NCI-H82 treated with DMSO at 0.1 percent for 48 hours (cell line): ENCODE measurements around the gene RPL10A.

Experiments used
- DNase-seq: peaks from one replicate; lab custom pipeline; 2025; ENCODE audit not compliant: unreplicated experiment; lab: John Stamatoyannopoulos, UW

The RPL10A gene

DNA sequence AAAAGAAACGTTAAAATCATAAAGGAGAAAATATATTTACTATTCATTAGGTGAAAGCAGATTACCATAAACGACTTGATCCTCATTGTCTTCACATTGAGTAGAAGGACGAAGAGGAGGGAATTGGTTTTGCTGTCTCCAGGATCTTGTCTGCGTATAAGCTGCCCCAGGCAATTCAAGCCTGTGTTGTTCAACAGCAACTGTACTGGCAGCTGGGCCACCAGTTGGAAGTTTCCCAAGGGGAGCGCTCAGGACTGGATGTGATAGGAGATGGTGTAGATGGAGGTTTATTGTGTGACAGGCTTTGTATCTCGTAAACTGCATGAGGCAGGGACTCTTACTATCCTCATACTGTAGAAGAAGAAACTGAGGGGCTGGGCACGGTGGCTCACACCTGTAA, 20.0 kb upstream of the RPL10A start:
- DNase-seq = no peak

DNA sequence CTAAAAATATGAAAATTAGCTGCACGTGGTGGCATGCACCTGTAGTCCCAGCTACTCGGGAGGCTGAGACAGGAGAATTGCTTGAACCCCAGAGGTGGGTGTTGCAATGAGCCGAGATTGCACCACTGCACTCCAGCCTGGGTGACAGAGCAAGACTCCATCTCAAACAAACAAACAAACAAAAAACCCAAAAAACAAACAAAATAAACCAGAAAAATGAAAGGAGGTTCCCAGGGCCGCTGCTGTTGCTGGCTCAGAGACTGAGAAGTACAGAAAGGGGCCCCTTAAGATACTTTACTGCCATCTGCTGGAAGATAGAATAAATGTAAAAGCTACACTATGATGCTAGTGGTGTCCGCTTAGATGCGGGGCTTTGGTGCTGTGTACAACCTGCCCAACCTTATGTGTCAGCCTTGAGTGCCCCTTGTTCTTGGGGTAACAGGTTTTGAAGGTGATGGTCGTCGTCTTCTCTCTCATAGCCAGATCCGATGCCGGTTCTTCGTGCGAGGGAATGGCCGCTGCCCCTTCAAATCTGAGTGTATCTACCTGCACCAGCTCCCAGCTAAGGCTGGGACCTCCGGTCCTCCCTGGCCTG, 18.8 kb upstream of the RPL10A start:
- DNase-seq = peak; percentile 66

DNA sequence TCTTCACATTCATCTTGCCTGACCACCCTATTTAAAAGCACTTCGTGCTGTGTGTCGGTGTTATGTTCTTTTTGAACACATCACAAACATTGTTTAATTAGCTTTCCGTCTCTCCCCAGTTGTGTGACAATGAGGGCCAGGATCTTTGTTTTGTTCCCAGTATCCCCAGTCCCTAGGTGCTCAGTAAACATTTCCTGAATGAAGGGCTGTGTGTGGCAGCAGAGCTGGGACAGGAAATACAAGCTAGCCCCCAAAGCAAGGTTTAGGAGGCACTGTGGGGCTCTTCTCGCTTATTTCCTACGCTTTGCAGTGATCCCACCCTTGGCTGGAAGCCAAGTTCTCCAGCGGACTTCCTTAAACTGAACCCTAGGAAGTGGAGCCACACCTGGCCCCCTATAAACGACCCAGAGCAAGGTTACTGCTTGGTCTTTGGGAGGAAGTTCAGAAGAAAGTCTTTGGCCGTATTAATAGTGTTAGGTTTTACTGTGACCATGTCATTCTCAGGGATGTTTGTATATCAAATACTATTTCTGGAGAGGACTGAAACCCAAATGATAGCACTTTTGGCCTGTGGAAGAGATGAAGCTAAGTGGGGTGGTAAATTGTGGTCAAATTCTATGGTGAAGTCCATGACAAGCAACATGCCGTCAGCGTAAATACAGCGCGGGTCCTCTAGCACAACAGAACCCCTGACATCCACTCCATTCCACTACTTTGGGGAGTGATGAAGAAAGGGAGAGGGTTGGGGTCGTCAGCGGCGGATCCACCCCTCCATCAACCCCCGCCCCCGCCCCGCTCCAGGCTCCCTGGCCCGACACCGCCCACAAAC, 16.6 kb upstream of the RPL10A start:
- no peak for DNase-seq

DNA sequence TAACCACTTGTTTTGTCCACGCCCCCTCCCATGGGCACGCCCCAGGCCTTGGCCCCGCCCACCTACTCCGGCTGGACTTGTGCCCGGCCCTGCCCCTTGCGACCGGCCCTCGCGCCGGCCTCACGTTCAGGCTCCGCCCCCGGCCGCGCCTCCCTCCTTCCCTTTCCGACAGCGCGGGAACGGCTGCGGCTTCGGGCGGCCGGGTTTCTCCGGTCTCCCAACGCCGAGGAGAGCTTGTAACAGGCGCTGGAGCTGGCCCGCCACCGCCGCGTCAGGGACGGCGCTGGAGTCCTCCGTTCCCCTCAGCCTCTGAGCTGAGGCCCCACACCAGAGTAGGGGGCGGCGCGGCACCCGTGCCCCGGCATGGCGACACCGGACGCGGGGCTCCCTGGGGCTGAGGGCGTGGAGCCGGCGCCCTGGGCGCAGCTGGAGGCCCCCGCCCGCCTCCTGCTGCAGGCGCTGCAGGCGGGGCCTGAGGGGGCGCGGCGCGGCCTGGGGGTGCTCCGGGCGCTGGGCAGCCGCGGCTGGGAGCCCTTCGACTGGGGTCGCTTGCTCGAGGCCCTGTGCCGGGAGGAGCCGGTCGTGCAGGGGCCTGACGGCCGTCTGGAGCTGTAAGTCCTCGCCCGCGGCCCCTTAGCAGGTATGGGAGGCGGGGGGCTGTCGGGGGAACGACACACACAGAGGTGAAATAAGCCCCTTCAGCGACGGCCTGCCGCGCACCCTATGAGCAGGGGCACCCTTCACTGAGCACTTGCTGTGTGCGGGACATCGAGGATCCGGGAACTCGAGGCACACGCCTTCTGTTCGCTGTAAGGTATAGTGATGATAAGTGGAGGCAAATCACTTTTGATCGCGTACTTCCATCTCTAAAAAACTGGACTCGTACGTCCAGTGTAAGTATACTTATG, 15.8 kb upstream of the RPL10A start, which contains the start of gene FANCE:
Gene FANCE (plus strand): TSS at position 156 of the 908 bp plus-strand sequence. CDS start 208 bp downstream, at position 364.
- DNase-seq = peak; percentile 81

DNA sequence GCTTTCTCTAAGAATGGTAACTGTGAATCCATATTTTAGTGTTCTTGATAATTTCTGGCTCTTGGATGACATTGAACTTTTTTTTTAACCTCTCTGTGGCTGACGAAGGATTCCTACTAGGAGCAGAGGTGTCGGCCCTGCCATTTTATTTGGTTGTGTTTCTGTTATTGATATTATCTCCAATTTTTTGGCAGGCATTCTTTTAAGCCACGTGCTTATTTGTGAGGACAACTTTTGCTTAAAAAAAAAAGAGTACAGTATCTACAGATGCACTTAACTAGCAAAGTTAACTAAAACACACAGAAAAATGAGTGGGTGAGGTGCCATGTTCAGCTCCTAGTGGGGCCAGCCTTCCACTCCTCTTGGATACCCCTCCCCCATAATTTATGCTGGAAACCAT, 15.0 kb upstream of the RPL10A start:
- DNase-seq = no peak

DNA sequence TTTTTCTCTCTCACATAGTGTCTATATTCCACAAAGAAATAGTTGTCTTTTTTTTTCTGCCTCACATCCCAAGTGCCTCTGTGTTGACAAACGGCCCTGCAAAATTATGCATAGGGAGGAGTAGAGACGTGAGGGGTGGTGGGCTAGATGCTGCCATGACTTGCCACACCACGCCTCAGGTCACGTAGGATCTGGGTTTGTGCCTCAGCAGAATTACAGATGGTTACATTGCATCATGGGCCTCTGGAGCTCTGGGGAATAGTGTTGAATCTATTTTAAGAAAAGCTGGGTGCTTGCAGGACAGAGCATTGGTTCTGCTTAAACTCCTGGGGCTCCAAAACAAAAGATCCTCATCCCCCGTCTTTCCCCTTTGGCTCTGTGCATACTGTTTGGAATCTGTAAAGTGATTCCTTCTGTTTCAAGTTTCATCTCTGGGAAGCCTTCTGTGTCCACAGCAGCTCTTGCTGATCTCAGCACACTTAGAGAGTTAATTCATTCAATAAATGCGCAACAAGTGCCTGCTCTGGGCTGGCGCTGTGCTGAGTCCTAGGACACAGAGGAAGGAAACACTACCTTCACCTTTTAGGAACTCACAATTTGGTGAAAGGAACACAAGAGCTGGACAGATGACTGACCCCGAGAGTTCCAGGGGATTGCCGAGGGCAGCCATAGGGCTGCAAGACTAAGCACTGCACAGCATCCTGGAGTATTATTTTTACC, 13.7 kb upstream of the RPL10A start:
- no peak for DNase-seq

DNA sequence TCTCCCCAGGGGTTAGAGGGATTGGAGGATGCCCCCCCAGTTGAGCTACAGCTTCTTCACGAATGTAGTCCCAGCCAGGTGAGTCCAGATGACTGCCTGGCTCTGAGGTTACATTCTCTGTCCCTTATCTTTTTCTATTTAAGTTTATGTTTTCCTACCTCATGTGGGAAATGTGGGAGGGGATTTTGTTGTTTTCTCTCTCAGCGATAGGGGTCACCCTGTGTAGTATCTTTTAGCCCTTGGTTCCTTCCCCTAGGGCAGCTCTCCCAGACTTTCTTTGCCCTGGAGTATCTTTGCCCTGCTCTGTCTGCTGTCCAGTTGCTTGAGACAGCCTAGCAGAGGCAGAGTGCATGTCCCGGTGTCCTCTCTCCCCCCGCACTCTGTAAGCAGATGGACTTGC, 10.3 kb upstream of the RPL10A start:
- DNase-seq = no peak

DNA sequence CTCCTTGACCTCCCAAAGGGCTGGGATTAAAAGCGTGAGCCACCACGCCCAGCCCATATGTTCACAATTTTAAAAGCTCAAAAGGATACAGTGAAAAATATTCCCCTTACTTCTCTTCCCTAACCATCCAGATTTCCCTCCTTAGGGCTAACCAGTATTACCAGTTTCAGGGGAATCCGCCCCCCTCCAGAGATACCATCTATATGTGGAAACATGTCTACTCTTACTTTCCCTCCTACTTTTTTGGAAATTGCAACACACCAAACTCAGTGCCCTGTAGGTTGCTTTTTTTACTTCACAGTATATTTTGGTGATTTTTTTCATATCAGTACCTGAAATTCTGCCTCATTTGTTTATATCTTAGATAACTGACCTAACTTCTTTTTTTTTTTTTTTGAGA, 6.9 kb upstream of the RPL10A start:
- no peak for DNase-seq

DNA sequence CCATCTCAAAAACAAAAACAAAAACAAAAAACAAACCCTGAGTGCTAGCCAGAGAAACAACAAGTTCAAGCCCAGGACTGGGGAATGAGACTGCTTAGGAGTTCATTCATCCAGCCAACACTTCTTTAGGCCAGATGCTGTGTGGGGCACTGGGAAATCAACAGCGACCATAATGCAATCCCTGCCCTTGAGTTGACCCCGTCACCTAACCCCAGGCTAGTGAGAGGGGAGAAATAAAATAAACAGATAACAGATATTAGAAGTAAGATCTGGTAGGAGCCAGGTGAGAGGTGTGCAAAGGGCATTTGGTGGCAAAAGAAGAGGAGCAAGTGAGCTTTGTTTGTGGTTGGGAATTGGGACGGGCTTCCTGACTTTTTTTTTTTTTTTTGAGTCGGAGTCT, 4.9 kb upstream of the RPL10A start:
- no peak for DNase-seq

DNA sequence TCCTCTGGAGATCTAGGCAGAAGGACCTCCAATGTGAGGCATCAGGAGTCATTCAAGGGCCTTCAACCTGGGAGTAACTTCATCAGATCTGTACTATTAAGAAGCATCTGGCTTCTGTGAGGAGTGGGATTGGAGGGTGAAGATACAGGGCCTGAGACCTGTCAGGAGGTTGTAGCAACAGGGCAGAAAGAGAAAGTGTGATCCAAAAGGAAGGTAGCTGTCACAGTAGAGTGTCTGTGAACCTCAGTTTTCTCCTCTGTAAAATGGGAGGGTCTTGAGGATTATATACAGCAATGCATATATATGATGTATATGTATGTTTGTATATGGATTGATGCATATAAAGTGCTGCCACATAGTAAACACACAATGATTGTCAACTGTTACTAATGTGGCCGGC, 2.6 kb upstream of the RPL10A start:
- DNase-seq = no peak

DNA sequence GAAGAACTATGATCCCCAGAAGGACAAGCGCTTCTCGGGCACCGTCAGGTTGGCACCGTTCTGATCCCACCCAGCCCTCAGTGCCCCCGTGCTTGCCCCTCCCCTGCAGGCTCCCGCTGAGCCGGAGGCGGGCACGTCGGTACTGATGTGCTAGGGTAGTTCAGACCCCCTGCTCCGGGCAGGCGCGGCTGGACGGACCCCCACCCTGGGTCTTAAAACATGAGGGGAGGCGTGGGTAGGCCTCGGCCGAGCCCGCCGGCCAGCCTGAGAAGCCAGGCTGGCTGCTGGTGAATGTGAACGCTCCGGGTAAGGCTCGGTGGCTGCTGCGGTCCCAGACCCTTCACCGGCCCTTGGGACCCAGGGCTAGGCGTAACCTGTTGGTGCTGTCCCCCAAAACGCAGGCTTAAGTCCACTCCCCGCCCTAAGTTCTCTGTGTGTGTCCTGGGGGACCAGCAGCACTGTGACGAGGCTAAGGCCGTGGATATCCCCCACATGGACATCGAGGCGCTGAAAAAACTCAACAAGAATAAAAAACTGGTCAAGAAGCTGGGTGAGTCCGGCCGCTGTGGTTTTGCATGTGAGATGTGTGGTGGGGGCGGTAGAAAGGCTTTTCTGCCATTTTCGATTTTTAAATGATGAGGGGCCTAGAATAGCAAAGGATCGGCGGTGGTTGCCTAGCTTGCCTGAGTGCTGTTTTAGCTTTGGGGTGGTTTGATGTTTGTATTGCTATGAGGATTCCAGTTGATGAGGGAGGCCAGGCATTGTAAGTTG, 964 bp downstream of the RPL10A start:
- no peak for DNase-seq

DNA sequence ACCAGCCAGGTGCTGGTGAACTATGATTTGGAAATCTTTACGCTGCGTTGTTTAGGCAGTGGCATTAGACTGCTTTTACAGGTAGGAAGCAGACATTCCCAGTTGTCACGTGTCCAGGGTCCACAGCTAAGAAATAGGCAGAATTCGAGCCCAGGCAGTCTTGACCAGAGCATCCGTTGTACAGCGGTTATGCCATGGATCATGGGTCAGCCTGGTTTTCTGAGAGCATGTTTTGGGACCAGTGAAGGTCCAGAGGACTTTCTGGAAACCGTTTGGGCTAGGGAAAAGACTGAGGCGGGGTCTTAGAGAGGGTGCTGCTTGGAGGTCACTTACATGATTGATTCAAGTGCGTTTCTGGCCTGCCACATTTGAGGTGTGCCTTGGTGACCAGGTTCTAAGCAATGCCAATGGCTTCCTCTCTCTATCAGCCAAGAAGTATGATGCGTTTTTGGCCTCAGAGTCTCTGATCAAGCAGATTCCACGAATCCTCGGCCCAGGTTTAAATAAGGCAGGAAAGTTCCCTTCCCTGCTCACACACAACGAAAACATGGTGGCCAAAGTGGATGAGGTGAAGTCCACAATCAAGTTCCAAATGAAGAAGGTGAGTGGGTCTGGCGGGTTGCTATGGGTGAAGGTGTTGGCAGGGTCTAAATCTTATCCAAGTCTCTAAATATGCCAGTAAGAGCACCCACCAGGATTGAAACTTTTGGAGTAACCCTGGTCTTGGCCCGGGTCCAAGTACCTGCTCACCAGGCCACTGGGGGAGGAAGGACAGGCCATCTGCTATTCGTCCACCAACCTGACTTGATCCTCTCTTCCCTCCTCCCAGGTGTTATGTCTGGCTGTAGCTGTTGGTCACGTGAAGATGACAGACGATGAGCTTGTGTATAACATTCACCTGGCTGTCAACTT, 1.8 kb downstream of the RPL10A start:
- DNase-seq = no peak

DNA sequence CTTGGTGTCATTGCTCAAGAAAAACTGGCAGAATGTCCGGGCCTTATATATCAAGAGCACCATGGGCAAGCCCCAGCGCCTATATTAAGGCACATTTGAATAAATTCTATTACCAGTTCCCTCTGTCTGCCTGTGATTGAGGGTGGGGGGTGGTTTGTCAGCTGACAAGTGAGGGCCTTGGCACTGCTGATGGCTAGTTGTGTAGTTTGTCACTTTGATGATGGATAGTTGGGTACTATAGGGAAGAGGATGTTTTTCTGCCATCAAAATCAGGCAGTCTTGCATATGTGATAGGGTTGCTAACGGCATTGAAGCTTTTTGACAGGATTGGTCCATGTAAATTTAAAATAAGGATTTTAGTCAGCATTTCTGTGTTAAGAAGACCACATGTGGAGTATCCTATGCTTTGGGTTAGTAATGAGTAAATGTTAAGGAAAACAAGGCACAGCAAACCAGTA, 2.5 kb downstream of the RPL10A start:
- DNase-seq = no peak

DNA sequence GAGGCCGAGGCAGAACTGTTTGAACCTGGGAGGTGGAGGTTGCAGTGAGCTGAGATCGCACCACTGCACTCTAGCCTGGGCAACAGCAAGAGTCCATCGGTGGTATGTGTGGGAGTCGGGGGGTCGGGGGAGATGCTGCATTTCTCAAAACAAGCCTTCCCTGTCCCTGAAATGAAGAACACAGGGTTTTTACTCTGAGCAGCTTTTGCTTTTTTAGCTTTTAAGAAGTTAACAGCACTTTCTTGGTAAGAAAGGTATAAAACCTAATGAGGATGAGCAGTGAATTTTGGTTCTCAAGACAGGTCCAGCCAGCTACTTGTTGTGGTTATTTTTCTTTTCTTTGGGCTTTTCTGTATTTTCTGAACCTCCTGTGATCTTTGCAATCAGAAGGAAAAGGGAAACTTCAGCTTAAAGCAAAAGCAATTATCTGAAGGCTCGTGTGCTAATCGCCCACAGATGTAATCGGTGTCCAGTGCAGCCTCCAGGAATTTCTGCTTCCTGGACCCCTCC, 3.7 kb downstream of the RPL10A start:
- no peak for DNase-seq

DNA sequence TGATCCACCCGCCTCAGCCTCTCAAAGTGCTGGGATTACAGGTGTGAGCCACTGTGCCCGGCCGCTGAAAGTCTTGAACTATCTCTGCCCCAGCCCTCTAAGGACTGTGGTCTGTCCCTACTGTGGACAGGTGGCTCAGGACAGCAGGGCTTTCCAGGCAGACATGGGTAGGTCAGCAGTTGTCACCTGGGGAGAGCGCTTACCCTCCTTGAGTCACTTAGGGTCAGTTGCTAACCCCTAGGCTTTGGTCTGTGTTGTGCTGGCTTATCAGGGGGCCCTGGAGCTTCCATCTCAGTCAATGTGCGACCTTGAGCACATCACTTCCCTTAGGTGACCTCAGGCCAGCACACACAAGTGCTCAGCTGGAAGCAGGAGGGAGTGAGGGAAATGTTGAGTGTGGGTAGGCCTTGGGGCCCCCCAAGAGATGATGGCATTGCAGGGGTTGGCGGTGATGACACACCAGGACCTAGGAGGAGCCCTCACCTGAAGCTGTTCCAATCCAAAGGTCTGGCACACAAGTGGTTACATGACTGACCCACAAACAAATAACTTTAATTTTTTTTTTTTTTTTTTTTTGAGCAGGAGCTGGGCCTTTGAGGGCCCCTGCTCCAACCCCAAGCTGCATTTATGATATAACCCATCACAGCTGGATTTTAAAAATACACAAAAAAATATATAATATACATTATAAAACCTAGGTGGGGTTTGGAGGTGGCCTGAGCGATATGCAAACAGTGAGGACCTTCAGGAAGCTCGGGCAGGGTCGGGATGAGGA, 5.1 kb downstream of the RPL10A start:
- no peak for DNase-seq

DNA sequence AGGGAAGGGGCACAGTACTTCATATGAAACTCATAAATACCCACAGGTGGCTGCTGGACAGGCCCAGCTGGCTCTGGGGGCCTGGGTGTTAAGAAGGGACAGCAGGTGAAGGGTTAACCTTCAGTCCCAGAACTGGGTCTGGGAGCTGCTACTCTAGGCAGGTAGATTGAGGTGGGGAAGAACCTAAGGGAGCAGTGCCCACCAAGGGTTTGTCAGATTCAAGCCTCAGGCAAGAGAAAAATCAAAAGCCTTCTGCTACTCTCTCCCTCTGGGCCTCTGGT, 5.6 kb downstream of the RPL10A start:
- DNase-seq = no peak

DNA sequence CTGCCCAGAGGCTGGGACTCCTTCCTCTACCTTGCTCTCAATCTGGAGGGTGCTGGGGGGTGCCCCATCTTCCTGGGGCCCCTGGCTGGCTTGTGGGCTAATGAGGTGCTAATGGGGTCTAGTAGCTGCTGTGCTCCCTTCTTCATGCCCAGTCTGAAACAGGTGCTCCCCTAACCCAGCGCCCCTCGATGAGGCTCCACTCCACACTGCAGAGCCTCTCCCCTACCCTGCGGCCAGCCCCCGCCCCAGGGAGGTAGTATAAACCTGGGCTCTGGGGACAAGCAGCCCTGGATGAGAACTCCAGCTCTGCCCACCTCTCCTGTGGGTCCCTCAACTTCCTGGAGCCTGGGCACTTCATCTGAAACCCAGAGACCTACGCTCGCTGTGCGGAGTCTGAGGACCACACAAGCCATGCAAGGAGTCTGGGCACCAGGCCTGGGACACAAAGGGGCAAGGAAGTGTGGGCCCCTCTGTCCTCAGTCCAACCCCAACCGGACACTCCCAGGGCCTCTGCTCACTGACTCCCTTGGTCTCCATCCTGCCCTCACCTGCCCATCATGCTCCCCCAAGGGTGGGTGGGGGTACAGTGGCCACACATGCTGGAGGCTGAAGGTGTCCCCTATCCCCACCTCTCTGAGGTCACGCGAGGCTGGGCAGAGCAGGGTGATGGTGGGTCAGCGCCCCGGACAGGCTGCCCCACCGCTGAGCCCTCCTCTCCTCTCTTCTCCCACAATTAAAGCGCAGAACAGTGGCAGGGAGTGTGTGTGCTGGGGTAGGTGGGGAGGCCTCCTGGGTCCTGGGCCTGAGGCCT, 6.1 kb downstream of the RPL10A start:
- DNase-seq = no peak
